Stimulated activated CD8-positive, alpha-beta memory T cell treated with anti-CD3 and anti-CD28 coated beads, Interleukin-12 subunit alpha, Interleukin-12 subunit beta, amount 100 ng/mL, for 24 hours (primary cell): ENCODE results near the gene ACTR3C.
"Not testable (repeated sequence)": the region's sequence is repeated elsewhere in the genome, so short reads cannot be mapped to it uniquely, and the experiment has no call there.

Experiments used
- DNase-seq: peaks from one replicate; pipeline ENCODE4 v3.0.0-alpha.2; 2020; ENCODE audit errors: extremely low read depth

ACTR3C gene

GRCh38 chr7:150313870-150314269, 9.5 kb downstream of the ACTR3C start:
- no peak for DNase-seq

GRCh38 chr7:150313367-150313809, 10.0 kb downstream of the ACTR3C start:
- DNase-seq: no peak

GRCh38 chr7:150312649-150313366, 10.5 kb downstream of the ACTR3C start:
- not testable (repeated sequence) for DNase-seq

- DNase-seq: no peak
These were observed 11.6 kb downstream of the ACTR3C start for GRCh38 chr7:150311711-150312110.

GRCh38 chr7:150311146-150311545, 12.2 kb downstream of the ACTR3C start:
- no peak for DNase-seq

- no peak for DNase-seq
These were observed 14.8 kb downstream of the ACTR3C start for GRCh38 chr7:150308575-150308974.

- no peak for DNase-seq
These were observed 15.4 kb downstream of the ACTR3C start for GRCh38 chr7:150307904-150308303.

- no peak for DNase-seq
These were observed 16.2 kb downstream of the ACTR3C start for GRCh38 chr7:150307129-150307528.

- not testable (repeated sequence) for DNase-seq
These were observed 17.0 kb downstream of the ACTR3C start for GRCh38 chr7:150306377-150306776.

- DNase-seq: not testable (repeated sequence)
These were observed 17.5 kb downstream of the ACTR3C start for GRCh38 chr7:150305903-150306284.

GRCh38 chr7:150305259-150305902, 18.0 kb downstream of the ACTR3C start:
- DNase-seq: not testable (repeated sequence)

- not testable (repeated sequence) for DNase-seq
These were observed 18.7 kb downstream of the ACTR3C start for GRCh38 chr7:150304499-150305258.

- not testable (repeated sequence) for DNase-seq
These were observed 20.4 kb downstream of the ACTR3C start for GRCh38 chr7:150302908-150303310.

- DNase-seq: not testable (repeated sequence)
These were observed 25.4 kb downstream of the ACTR3C start for GRCh38 chr7:150297978-150298377.

GRCh38 chr7:150296802-150297201, 26.5 kb downstream of the ACTR3C start:
- not testable (repeated sequence) for DNase-seq

GRCh38 chr7:150295614-150296013, 27.7 kb downstream of the ACTR3C start:
- DNase-seq: not testable (repeated sequence)

- DNase-seq: not testable (repeated sequence)
These were observed 28.3 kb downstream of the ACTR3C start for GRCh38 chr7:150295027-150295426.

GRCh38 chr7:150290317-150290716, 33.0 kb downstream of the ACTR3C start:
- not testable (repeated sequence) for DNase-seq

GRCh38 chr7:150288816-150289215, 34.5 kb downstream of the ACTR3C start:
- not testable (repeated sequence) for DNase-seq

GRCh38 chr7:150287815-150288214, 35.5 kb downstream of the ACTR3C start:
- not testable (repeated sequence) for DNase-seq

- DNase-seq: not testable (repeated sequence)
These were observed 37.2 kb downstream of the ACTR3C start for GRCh38 chr7:150285849-150286754.
